Astrocyte (in vitro differentiated cells and primary cell): ENCODE results near the gene DHX16. TPM values are rescaled to one million over a fixed set of nuclear protein-coding genes. Genes with fewer than 3 reads are reported as not detected.

Source experiments
- DNase-seq: peaks from one replicate; pipeline ENCODE4 v3.0.0-alpha.2; 2010; ENCODE audit warnings: low read depth
- FAIRE-seq: peaks from 2 replicates; lab custom pipeline; 2011; peaks lifted over from hg19 to GRCh38; lab: Jason Lieb, UNC
- H2AFZ ChIP-seq: 2 replicates; pipeline ENCODE4 v1.6.0; 2012; ENCODE audit warnings: low read depth, low read length, inconsistent platforms
- H3K27ac ChIP-seq: 2 replicates; pipeline ENCODE4 v1.5.1; 2011; ENCODE audit warnings: low read depth, low read length, inconsistent platforms
- H3K27me3 ChIP-seq: 2 replicates; pipeline ENCODE4 v1.6.0; 2011; ENCODE audit warnings: low read length, inconsistent platforms; ENCODE audit not compliant: insufficient read depth
- H3K36me3 ChIP-seq: 2 replicates; pipeline ENCODE4 v1.5.1; 2011; ENCODE audit warnings: low read length, inconsistent platforms; ENCODE audit not compliant: insufficient read depth
- H3K4me1 ChIP-seq: 2 replicates; pipeline ENCODE4 v1.5.1; 2011; ENCODE audit warnings: low read length, inconsistent platforms; ENCODE audit not compliant: insufficient read depth
- H3K4me2 ChIP-seq: 2 replicates; pipeline ENCODE4 v1.6.0; 2012; ENCODE audit warnings: low read length, inconsistent platforms
- H3K4me3 ChIP-seq: 2 replicates; pipeline ENCODE4 v1.5.1; 2011; ENCODE audit warnings: low read depth, mild to moderate bottlenecking, low read length, inconsistent platforms; ENCODE audit not compliant: insufficient read depth
- H3K79me2 ChIP-seq: 2 replicates; pipeline ENCODE4 v1.6.0; 2012; ENCODE audit warnings: mild to moderate bottlenecking, low read length, inconsistent platforms; ENCODE audit not compliant: insufficient read depth
- H3K9ac ChIP-seq: 2 replicates; pipeline ENCODE4 v1.6.0; 2012; ENCODE audit warnings: mild to moderate bottlenecking, low read length, inconsistent platforms
- H3K9me3 ChIP-seq: 2 replicates; pipeline ENCODE4 v1.5.1; 2012; ENCODE audit warnings: low read depth, mild to moderate bottlenecking, low read length, inconsistent platforms; ENCODE audit not compliant: insufficient read depth
- H4K20me1 ChIP-seq: 2 replicates; pipeline ENCODE4 v1.6.0; 2012; ENCODE audit warnings: low read length, inconsistent platforms; ENCODE audit not compliant: insufficient read depth
- H3K27ac Mint-ChIP-seq: one replicate; pipeline ENCODE4 v1.8.0; 2021; ENCODE audit warnings: mild to moderate bottlenecking, mixed read lengths; ENCODE audit not compliant: unreplicated experiment
- H3K27me3 Mint-ChIP-seq: one replicate; pipeline ENCODE4 v1.8.0; 2021; ENCODE audit warnings: low read depth, mixed read lengths; ENCODE audit not compliant: unreplicated experiment
- H3K36me3 Mint-ChIP-seq: one replicate; pipeline ENCODE4 v1.8.0; 2021; ENCODE audit warnings: low read depth, mixed read lengths; ENCODE audit not compliant: unreplicated experiment
- H3K4me1 Mint-ChIP-seq: one replicate; pipeline ENCODE4 v1.8.0; 2021; ENCODE audit warnings: low read depth, mixed read lengths; ENCODE audit not compliant: unreplicated experiment
- H3K4me3 Mint-ChIP-seq: one replicate; pipeline ENCODE4 v1.8.0; 2021; ENCODE audit warnings: mild to moderate bottlenecking, moderate library complexity, mixed read lengths; ENCODE audit not compliant: unreplicated experiment
- H3K9me3 Mint-ChIP-seq: one replicate; pipeline ENCODE4 v1.8.0; 2021; ENCODE audit warnings: mild to moderate bottlenecking, mixed read lengths; ENCODE audit not compliant: unreplicated experiment
- CTCF ChIP-seq: IDR thresholded peaks from 2 replicates; pipeline ENCODE4 v1.5.1; 2011; ENCODE audit warnings: low read depth, mild to moderate bottlenecking, inconsistent platforms, low read length, moderate library complexity; ENCODE audit not compliant: insufficient read depth
- EZH2 ChIP-seq: IDR thresholded peaks from 2 replicates; pipeline ENCODE4 v1.6.1; 2012; ENCODE audit warnings: mild to moderate bottlenecking, low read length, inconsistent platforms; ENCODE audit not compliant: insufficient read depth
- total RNA-seq: library from RNA; stranded (reverse); gene quantifications from 2 replicates; pipeline ENCODE4 v1.2.1, GENCODE V29; 2021

The DHX16 gene
- total RNA-seq, 1 donor from 2014 or later, result 30.0 TPM

- Histone ChIP-seq H3K4me2 (peak overlapping the region; percentile 99), H3K36me3 (peaks cover 25% of the 10 kb centered on the region), H3K9ac (peak overlapping the region; percentile 100), H2AFZ (no peak overlapping the region), H3K9me3 (no peaks in the 10 kb centered on the region), H3K4me3 (no peak overlapping the region), H3K4me1 (peaks cover 34% of the 10 kb centered on the region), H3K27me3 (no peaks in the 10 kb centered on the region), H4K20me1 (peaks cover 77% of the 10 kb centered on the region), H3K79me2 (peaks cover 57% of the 10 kb centered on the region), H3K27ac (peak overlapping the region; percentile 100)
- FAIRE-seq (no peak), DNase-seq (peak; percentile 83)
- peaks cover 36% of the 10 kb centered on the region for H3K4me1 Mint-ChIP-seq
- H3K9me3 Mint-ChIP-seq, result peaks cover 3% of the 10 kb centered on the region
- peak overlapping the region; percentile 49 for H3K27ac Mint-ChIP-seq
- H3K4me3 Mint-ChIP-seq, result peak overlapping the region; percentile 65
- H3K36me3 Mint-ChIP-seq, result peaks cover 23% of the 10 kb centered on the region
- TF ChIP-seq CTCF, result no peak
- no peaks in the 10 kb centered on the region for H3K27me3 Mint-ChIP-seq
These were observed 60.0 kb downstream of the DHX16 start for GRCh38 chr6:30612687-30613248.

- no peaks in the 10 kb centered on the region for H3K9me3 ChIP-seq
- H3K9ac ChIP-seq, result no peak overlapping the region
- no peak overlapping the region for H2AFZ ChIP-seq
- no peak overlapping the region for H3K4me3 ChIP-seq
- H3K4me1 Mint-ChIP-seq, result peaks cover 36% of the 10 kb centered on the region
- H3K79me2 ChIP-seq, result peaks cover 61% of the 10 kb centered on the region
- peak; percentile 23 for DNase-seq
- H3K27me3 Mint-ChIP-seq, result no peaks in the 10 kb centered on the region
- peak overlapping the region; percentile 99 for H3K4me2 ChIP-seq
- no peak for FAIRE-seq
- peaks cover 3% of the 10 kb centered on the region for H3K9me3 Mint-ChIP-seq
- no peak overlapping the region for H3K4me3 Mint-ChIP-seq
- TF ChIP-seq CTCF (peak; percentile 34), EZH2 (no peak)
- peaks cover 34% of the 10 kb centered on the region for H3K4me1 ChIP-seq
- H3K27ac ChIP-seq, result peak overlapping the region; percentile 0
- H4K20me1 ChIP-seq, result peaks cover 81% of the 10 kb centered on the region
- peaks cover 21% of the 10 kb centered on the region for H3K36me3 Mint-ChIP-seq
- peaks cover 30% of the 10 kb centered on the region for H3K36me3 ChIP-seq
- H3K27me3 ChIP-seq, result no peaks in the 10 kb centered on the region
- H3K27ac Mint-ChIP-seq, result peak overlapping the region; percentile 42
These were observed 60.6 kb downstream of the DHX16 start for GRCh38 chr6:30612213-30612612.

- Histone ChIP-seq H3K4me3 (no peak overlapping the region), H4K20me1 (peaks cover 81% of the 10 kb centered on the region), H3K79me2 (peaks cover 58% of the 10 kb centered on the region), H3K36me3 (peaks cover 34% of the 10 kb centered on the region), H3K4me2 (peak overlapping the region; percentile 99), H3K27me3 (no peaks in the 10 kb centered on the region), H3K9ac (no peak overlapping the region), H3K4me1 (peaks cover 34% of the 10 kb centered on the region), H3K27ac (no peak overlapping the region), H3K9me3 (no peaks in the 10 kb centered on the region), H2AFZ (no peak overlapping the region)
- H3K27me3 Mint-ChIP-seq, result no peaks in the 10 kb centered on the region
- H3K36me3 Mint-ChIP-seq, result peaks cover 18% of the 10 kb centered on the region
- no peak for DNase-seq
- peaks cover 34% of the 10 kb centered on the region for H3K4me1 Mint-ChIP-seq
- no peaks in the 10 kb centered on the region for H3K9me3 Mint-ChIP-seq
- TF ChIP-seq EZH2, result no peak
- TF ChIP-seq CTCF, result no peak
- no peak for FAIRE-seq
- no peak overlapping the region for H3K4me3 Mint-ChIP-seq
- peak overlapping the region; percentile 42 for H3K27ac Mint-ChIP-seq
These were observed 61.0 kb downstream of the DHX16 start for GRCh38 chr6:30611856-30612194.
